ENCODE results near the gene PEX14. TPM values are rescaled to one million over a fixed set of nuclear protein-coding genes. Genes with fewer than 3 reads are reported as not detected.

PEX14 gene
- total RNA-seq, 1 experiment from 2014 or later, result 9.1 TPM

- Histone ChIP-seq H3K36me3 (ENCODE audit: insufficient read depth, low read length) (no peaks in the 10 kb centered on the region), H3K27ac (ENCODE audit: low read length) (no peak overlapping the region), H3K4me3 (ENCODE audit: low read length) (no peak overlapping the region), H2AFZ (ENCODE audit: low read length) (no peak overlapping the region), H3K9me3 (ENCODE audit: low read length) (no peaks in the 10 kb centered on the region), H3K4me2 (ENCODE audit: low read depth, low read length, poor library complexity, severe bottlenecking) (no peak overlapping the region), H3K9ac (ENCODE audit: low read length) (no peak overlapping the region), H4K20me1 (ENCODE audit: insufficient read depth, low read depth, low read length) (no peaks in the 10 kb centered on the region), H3K27me3 (ENCODE audit: low read length) (no peaks in the 10 kb centered on the region), H3K9me2 (replicated peaks; ENCODE audit: insufficient read depth, low read length) (no peaks in the 10 kb centered on the region), H3K79me2 (ENCODE audit: low read length) (no peaks in the 10 kb centered on the region), H3K4me1 (ENCODE audit: low read length) (no peaks in the 10 kb centered on the region)
- no peak for DNase-seq
Observed at GRCh38 chr1:10665930-10666850, 191.4 kb downstream of the PEX14 start.

GRCh38 chr1:10667861-10668761, 193.4 kb downstream of the PEX14 start:
- H3K4me1 ChIP-seq (ENCODE audit: low read length), result no peaks in the 10 kb centered on the region
- H3K4me3 ChIP-seq (ENCODE audit: low read length), result no peak overlapping the region
- no peak overlapping the region for H3K4me2 ChIP-seq (ENCODE audit: low read depth, low read length, poor library complexity, severe bottlenecking)
- no peaks in the 10 kb centered on the region for H3K9me3 ChIP-seq (ENCODE audit: low read length)
- H4K20me1 ChIP-seq (ENCODE audit: insufficient read depth, low read depth, low read length), result no peaks in the 10 kb centered on the region
- no peaks in the 10 kb centered on the region for H3K27me3 ChIP-seq (ENCODE audit: low read length)
- no peak for DNase-seq
- no peaks in the 10 kb centered on the region for H3K36me3 ChIP-seq (ENCODE audit: insufficient read depth, low read length)
- no peaks in the 10 kb centered on the region for H3K79me2 ChIP-seq (ENCODE audit: low read length)
- H3K27ac ChIP-seq (ENCODE audit: low read length), result no peak overlapping the region
- H3K9ac ChIP-seq (ENCODE audit: low read length), result no peak overlapping the region
- no peaks in the 10 kb centered on the region for H3K9me2 ChIP-seq (replicated peaks; ENCODE audit: insufficient read depth, low read length)
- H2AFZ ChIP-seq (ENCODE audit: low read length), result no peak overlapping the region

GRCh38 chr1:10669570-10669969, 194.8 kb downstream of the PEX14 start:
- Histone ChIP-seq H3K4me2 (ENCODE audit: low read depth, low read length, poor library complexity, severe bottlenecking) (no peak overlapping the region), H3K9ac (ENCODE audit: low read length) (no peak overlapping the region), H3K4me1 (ENCODE audit: low read length) (no peaks in the 10 kb centered on the region), H2AFZ (ENCODE audit: low read length) (no peak overlapping the region), H3K27ac (ENCODE audit: low read length) (no peak overlapping the region), H3K36me3 (ENCODE audit: insufficient read depth, low read length) (no peaks in the 10 kb centered on the region), H3K27me3 (ENCODE audit: low read length) (no peaks in the 10 kb centered on the region), H3K9me3 (ENCODE audit: low read length) (no peaks in the 10 kb centered on the region), H3K4me3 (ENCODE audit: low read length) (no peak overlapping the region), H3K9me2 (replicated peaks; ENCODE audit: insufficient read depth, low read length) (no peaks in the 10 kb centered on the region), H3K79me2 (ENCODE audit: low read length) (no peaks in the 10 kb centered on the region), H4K20me1 (ENCODE audit: insufficient read depth, low read depth, low read length) (no peaks in the 10 kb centered on the region)
- DNase-seq, result no peak

- Histone ChIP-seq H4K20me1 (ENCODE audit: insufficient read depth, low read depth, low read length) (no peaks in the 10 kb centered on the region), H3K27ac (ENCODE audit: low read length) (no peak overlapping the region), H3K9me3 (ENCODE audit: low read length) (no peaks in the 10 kb centered on the region)
Observed at GRCh38 chr1:10670190-10670589, 195.4 kb downstream of the PEX14 start.

GRCh38 chr1:10671090-10671489, 196.3 kb downstream of the PEX14 start:
- no peak overlapping the region for H3K9ac ChIP-seq (ENCODE audit: low read length)
- H3K4me3 ChIP-seq (ENCODE audit: low read length), result no peak overlapping the region
- no peaks in the 10 kb centered on the region for H3K4me1 ChIP-seq (ENCODE audit: low read length)
- no peak overlapping the region for H3K27ac ChIP-seq (ENCODE audit: low read length)
- no peak overlapping the region for H2AFZ ChIP-seq (ENCODE audit: low read length)
- no peaks in the 10 kb centered on the region for H3K9me3 ChIP-seq (ENCODE audit: low read length)
- no peak overlapping the region for H3K4me2 ChIP-seq (ENCODE audit: low read depth, low read length, poor library complexity, severe bottlenecking)
- DNase-seq, result no peak
- no peaks in the 10 kb centered on the region for H4K20me1 ChIP-seq (ENCODE audit: insufficient read depth, low read depth, low read length)
- no peaks in the 10 kb centered on the region for H3K36me3 ChIP-seq (ENCODE audit: insufficient read depth, low read length)
- H3K27me3 ChIP-seq (ENCODE audit: low read length), result no peaks in the 10 kb centered on the region
- H3K9me2 ChIP-seq (replicated peaks; ENCODE audit: insufficient read depth, low read length), result no peaks in the 10 kb centered on the region
- no peaks in the 10 kb centered on the region for H3K79me2 ChIP-seq (ENCODE audit: low read length)

More at GRCh38 chr1:10670190-10670589, 195.4 kb downstream of the PEX14 start:
- no peaks in the 10 kb centered on the region for H3K79me2 ChIP-seq (ENCODE audit: low read length)
- H3K4me1 ChIP-seq (ENCODE audit: low read length), result no peaks in the 10 kb centered on the region
- no peak overlapping the region for H2AFZ ChIP-seq (ENCODE audit: low read length)
- no peak overlapping the region for H3K4me2 ChIP-seq (ENCODE audit: low read depth, low read length, poor library complexity, severe bottlenecking)
- no peaks in the 10 kb centered on the region for H3K36me3 ChIP-seq (ENCODE audit: insufficient read depth, low read length)
- H3K9me2 ChIP-seq (replicated peaks; ENCODE audit: insufficient read depth, low read length), result no peaks in the 10 kb centered on the region
- H3K27me3 ChIP-seq (ENCODE audit: low read length), result no peaks in the 10 kb centered on the region
- no peak for DNase-seq
- no peak overlapping the region for H3K9ac ChIP-seq (ENCODE audit: low read length)
- no peak overlapping the region for H3K4me3 ChIP-seq (ENCODE audit: low read length)

GRCh38 chr1:10671622-10672342, 197.0 kb downstream of the PEX14 start:
- Histone ChIP-seq H3K9ac (ENCODE audit: low read length) (no peak overlapping the region), H3K9me2 (replicated peaks; ENCODE audit: insufficient read depth, low read length) (no peaks in the 10 kb centered on the region), H3K27me3 (ENCODE audit: low read length) (no peaks in the 10 kb centered on the region), H3K4me2 (ENCODE audit: low read depth, low read length, poor library complexity, severe bottlenecking) (no peak overlapping the region), H3K4me3 (ENCODE audit: low read length) (no peak overlapping the region), H3K27ac (ENCODE audit: low read length) (no peak overlapping the region), H3K79me2 (ENCODE audit: low read length) (no peaks in the 10 kb centered on the region), H4K20me1 (ENCODE audit: insufficient read depth, low read depth, low read length) (no peaks in the 10 kb centered on the region), H3K9me3 (ENCODE audit: low read length) (no peaks in the 10 kb centered on the region), H3K36me3 (ENCODE audit: insufficient read depth, low read length) (no peaks in the 10 kb centered on the region), H2AFZ (ENCODE audit: low read length) (no peak overlapping the region), H3K4me1 (ENCODE audit: low read length) (no peaks in the 10 kb centered on the region)
- no peak for DNase-seq

GRCh38 chr1:10672343-10673050, 197.7 kb downstream of the PEX14 start:
- Histone ChIP-seq H4K20me1 (ENCODE audit: insufficient read depth, low read depth, low read length) (no peaks in the 10 kb centered on the region), H3K36me3 (ENCODE audit: insufficient read depth, low read length) (no peaks in the 10 kb centered on the region), H3K9me3 (ENCODE audit: low read length) (no peaks in the 10 kb centered on the region), H3K4me2 (ENCODE audit: low read depth, low read length, poor library complexity, severe bottlenecking) (no peak overlapping the region), H3K27ac (ENCODE audit: low read length) (no peak overlapping the region), H3K4me1 (ENCODE audit: low read length) (no peaks in the 10 kb centered on the region), H3K4me3 (ENCODE audit: low read length) (no peak overlapping the region), H3K9ac (ENCODE audit: low read length) (no peak overlapping the region), H2AFZ (ENCODE audit: low read length) (no peak overlapping the region), H3K9me2 (replicated peaks; ENCODE audit: insufficient read depth, low read length) (no peaks in the 10 kb centered on the region), H3K27me3 (ENCODE audit: low read length) (no peaks in the 10 kb centered on the region), H3K79me2 (ENCODE audit: low read length) (no peaks in the 10 kb centered on the region)
- DNase-seq, result no peak

Data from Karpas-422 (cell line).